Mammary epithelial cell (primary cell): Measurements from ENCODE around the gene MARF1.

Experiments used
- CTCF ChIP-seq, 2 donors: IDR thresholded peaks in 1 of 2; conservative IDR thresholded peaks in 1 of 2; 2 replicates each; pipeline ENCODE4 v1.5.1; 2011 to 2012; ENCODE audit warnings: inconsistent platforms in 2 of 2, low read length in 2 of 2, mild to moderate bottlenecking in 2 of 2, control low read depth in 1 of 2, low read depth in 1 of 2; ENCODE audit not compliant: insufficient read depth in 1 of 2; ENCODE audit errors: extremely low read depth in 1 of 2
- EZH2 ChIP-seq: IDR thresholded peaks from 2 replicates; pipeline ENCODE4 v1.6.1; 2012; ENCODE audit warnings: low read length, inconsistent platforms, borderline replicate concordance

DNA sequence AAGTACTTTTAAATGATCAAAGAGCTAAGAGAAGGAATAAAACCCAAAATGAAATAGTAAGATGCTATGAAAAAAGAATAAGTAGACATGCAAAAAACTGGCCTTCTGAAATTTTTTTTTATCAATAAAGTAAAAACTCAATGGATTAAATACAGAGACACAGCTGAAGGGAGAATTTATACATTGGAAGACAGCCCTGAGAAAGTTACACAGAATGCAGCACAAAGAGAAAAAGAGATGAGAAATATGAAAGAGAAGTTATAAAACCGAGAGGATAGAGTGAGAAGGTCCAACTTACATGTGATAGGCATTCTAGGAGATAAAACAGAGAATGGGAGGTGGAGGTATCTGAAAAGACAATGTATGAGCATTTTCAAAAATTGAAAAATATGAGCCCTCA lies 57.0 kb downstream of the MARF1 start:
- TF ChIP-seq CTCF (conservative IDR thresholded peaks at IDR 0.05 in 1 of 2, IDR thresholded peaks at IDR 0.05 in 1 of 2; ENCODE audit: extremely low read depth in 1 of 2, insufficient read depth in 1 of 2, low read depth in 1 of 2, low read length in 2 of 2) (no peak), EZH2 (no peak)
